ENCODE measurements around the gene ABRAXAS1.

ABRAXAS1 gene

GRCh38 chr4:83413676-83414075, 71.2 kb downstream of the ABRAXAS1 start:
- peaks cover 36% of the 10 kb centered on the region for H3K36me3 Mint-ChIP-seq (ENCODE audit: low read depth)
- no peak for TF ChIP-seq CTCF (IDR thresholded peaks at IDR 0.05; ENCODE audit: unreplicated experiment in 3 of 3)
- H3K4me3 Mint-ChIP-seq, result no peak overlapping the region
- H3K9me3 Mint-ChIP-seq, result no peaks in the 10 kb centered on the region
- H3K27ac Mint-ChIP-seq, result no peak overlapping the region
- no peaks in the 10 kb centered on the region for H3K4me1 Mint-ChIP-seq
- H3K27me3 Mint-ChIP-seq (ENCODE audit: low read depth), result no peaks in the 10 kb centered on the region

All from nephron (organoid).